ENCODE measurements around the gene VSIR. TPM values are rescaled to one million over a fixed set of nuclear protein-coding genes. Genes with fewer than 3 reads are reported as not detected.

Gene VSIR
- total and polyA plus RNA-seq, 3 experiments from 2014 or later = 59.6 to 349 (median 61.4) TPM

- Histone ChIP-seq H3K36me3 (ENCODE audit: insufficient read depth, low read length) (no peaks in the 10 kb centered on the region), H3K27me3 (ENCODE audit: insufficient read depth, low read length, poor library complexity, severe bottlenecking) (no peaks in the 10 kb centered on the region), H3K4me1 (ENCODE audit: insufficient read depth, low read length) (no peaks in the 10 kb centered on the region), H3K4me3 (ENCODE audit: low read length) (no peak overlapping the region), H3K9me3 (ENCODE audit: low read length) (no peaks in the 10 kb centered on the region), H3K27ac (ENCODE audit: low read depth, low read length) (no peak overlapping the region)
- POLR2A ChIA-PET = interaction anchor here (0.5 to 0.7 kb wide), 2 partner anchors 181 to 407 kb away, joined by 3 read pairs; no protein-coding TSS in a partner anchor
- Mint-ChIP-seq H3K4me1 (peaks cover 0 to under 1% (median 0%) of the 10 kb centered on the region in 3 donors), H3K9me3 (no peaks in the 10 kb centered on the region), H3K4me3 (no peak overlapping the region), H3K27ac (no peak overlapping the region), H3K27me3 (peaks cover 0 to 1% of the 10 kb centered on the region in 2 donors), H3K36me3 (peaks cover 0 to 4% (median under 1%) of the 10 kb centered on the region in 3 donors)
- CTCF ChIA-PET = interaction anchor here (1.3 kb wide), 1 partner anchor 9 kb away, joined by 3 read pairs; no protein-coding TSS in a partner anchor
- peak in 1 of 5 donors; percentile 31 for DNase-seq
These were observed 29.6 kb upstream of the VSIR start for GRCh38 chr10:71802715-71803488.

DNA sequence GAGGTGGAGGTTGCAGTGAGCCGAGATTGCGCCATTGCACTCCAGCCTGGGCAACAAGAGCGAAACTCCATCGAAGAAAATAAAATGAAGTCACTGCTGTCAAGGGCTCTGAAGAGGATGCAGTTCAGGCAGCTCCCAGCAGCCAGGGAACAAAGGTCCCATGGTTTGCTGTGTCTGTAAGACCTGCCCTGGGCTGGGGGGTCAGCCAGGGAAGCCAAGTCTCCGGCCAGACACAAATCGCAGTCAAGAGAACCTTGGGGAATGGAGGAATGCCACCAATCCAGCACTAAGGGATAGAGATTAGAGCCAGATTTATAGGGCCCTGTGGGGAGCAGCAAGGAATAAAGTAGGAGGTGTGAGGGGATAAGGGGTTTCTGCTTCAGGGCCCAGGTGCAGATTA lies 28.9 kb upstream of the VSIR start:
- Histone ChIP-seq H3K4me3 (ENCODE audit: low read length) (no peak overlapping the region), H3K9me3 (ENCODE audit: low read length) (no peaks in the 10 kb centered on the region), H3K36me3 (ENCODE audit: insufficient read depth, low read length) (no peaks in the 10 kb centered on the region), H3K27ac (ENCODE audit: low read depth, low read length) (no peak overlapping the region), H3K27me3 (ENCODE audit: insufficient read depth, low read length, poor library complexity, severe bottlenecking) (no peaks in the 10 kb centered on the region), H3K4me1 (ENCODE audit: insufficient read depth, low read length) (peaks cover 4% of the 10 kb centered on the region)
- ChIA-PET POLR2A (interaction anchor here (0.5 kb wide), 1 partner anchor 313 kb away, joined by 4 read pairs; no protein-coding TSS in a partner anchor), CTCF (no interaction called here)
- Mint-ChIP-seq H3K36me3 (peaks cover 0 to 4% (median 0%) of the 10 kb centered on the region in 3 donors), H3K27ac (peak overlapping the region in 1 of 8 donors; percentile 38), H3K9me3 (no peaks in the 10 kb centered on the region), H3K4me1 (peaks cover 3 to 7% (median 5%) of the 10 kb centered on the region in 3 donors), H3K27me3 (peaks cover 0 to 1% of the 10 kb centered on the region in 2 donors), H3K4me3 (no peak overlapping the region)
- DNase-seq = no peak

DNA sequence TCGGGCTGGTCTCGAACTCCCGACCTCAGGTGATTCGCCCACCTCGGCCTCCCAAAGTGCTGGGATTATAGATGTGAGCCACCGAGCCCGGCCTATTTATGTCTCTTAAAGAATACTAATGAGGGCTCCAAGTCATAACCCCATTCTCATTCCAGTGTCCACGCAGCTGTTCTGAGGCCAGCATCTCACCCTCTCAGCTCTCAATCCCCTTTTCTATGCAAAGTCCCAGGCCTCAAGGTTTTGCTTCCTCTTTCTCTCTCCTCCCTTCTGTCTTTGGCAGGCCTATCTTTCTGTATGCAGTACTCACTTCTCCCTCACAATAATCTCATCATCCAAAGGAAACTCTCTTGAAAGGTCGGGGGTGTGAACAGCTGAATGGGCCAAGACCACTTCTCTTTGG lies 28.0 kb upstream of the VSIR start:
- no peak for DNase-seq
- H3K4me3 ChIP-seq (ENCODE audit: low read length) = no peak overlapping the region
- POLR2A ChIA-PET = no interaction called here
- Mint-ChIP-seq H3K27me3 (no peaks in the 10 kb centered on the region), H3K27ac (no peak overlapping the region), H3K4me1 (peaks cover 12 to 15% (median 13%) of the 10 kb centered on the region in 3 donors), H3K4me3 (no peak overlapping the region), H3K9me3 (no peaks in the 10 kb centered on the region), H3K36me3 (peaks cover 0 to 4% (median 0%) of the 10 kb centered on the region in 3 donors)
- H3K36me3 ChIP-seq (ENCODE audit: insufficient read depth, low read length) = no peaks in the 10 kb centered on the region
- H3K9me3 ChIP-seq (ENCODE audit: low read length) = no peaks in the 10 kb centered on the region
- no peaks in the 10 kb centered on the region for H3K27me3 ChIP-seq (ENCODE audit: insufficient read depth, low read length, poor library complexity, severe bottlenecking)
- peaks cover 8% of the 10 kb centered on the region for H3K4me1 ChIP-seq (ENCODE audit: insufficient read depth, low read length)
- CTCF ChIA-PET = interaction anchor here (0.9 to 1.6 kb wide), 2 partner anchors 10 to 28 kb away, joined by 3 to 4 read pairs; no protein-coding TSS in a partner anchor
- H3K27ac ChIP-seq (ENCODE audit: low read depth, low read length) = no peak overlapping the region

- H3K27ac Mint-ChIP-seq = peak overlapping the region in 1 of 8 donors; percentile 5
- Histone ChIP-seq H3K27ac (ENCODE audit: low read depth, low read length) (no peak overlapping the region), H3K9me3 (ENCODE audit: low read length) (no peaks in the 10 kb centered on the region), H3K36me3 (ENCODE audit: insufficient read depth, low read length) (no peaks in the 10 kb centered on the region), H3K4me3 (ENCODE audit: low read length) (no peak overlapping the region), H3K4me1 (ENCODE audit: insufficient read depth, low read length) (peaks cover 8% of the 10 kb centered on the region), H3K27me3 (ENCODE audit: insufficient read depth, low read length, poor library complexity, severe bottlenecking) (no peaks in the 10 kb centered on the region)
- H3K27me3 Mint-ChIP-seq = peaks cover 0 to 2% of the 10 kb centered on the region in 2 donors
- peaks cover 12 to 15% (median 13%) of the 10 kb centered on the region in 3 donors for H3K4me1 Mint-ChIP-seq
- H3K9me3 Mint-ChIP-seq = no peaks in the 10 kb centered on the region
- no peak overlapping the region for H3K4me3 Mint-ChIP-seq
- no peak for DNase-seq
- CTCF ChIA-PET = no interaction called here
- peaks cover 0 to 4% (median under 1%) of the 10 kb centered on the region in 3 donors for H3K36me3 Mint-ChIP-seq
- POLR2A ChIA-PET = no interaction called here
These were observed 26.5 kb upstream of the VSIR start for GRCh38 chr10:71799608-71800453.

DNA sequence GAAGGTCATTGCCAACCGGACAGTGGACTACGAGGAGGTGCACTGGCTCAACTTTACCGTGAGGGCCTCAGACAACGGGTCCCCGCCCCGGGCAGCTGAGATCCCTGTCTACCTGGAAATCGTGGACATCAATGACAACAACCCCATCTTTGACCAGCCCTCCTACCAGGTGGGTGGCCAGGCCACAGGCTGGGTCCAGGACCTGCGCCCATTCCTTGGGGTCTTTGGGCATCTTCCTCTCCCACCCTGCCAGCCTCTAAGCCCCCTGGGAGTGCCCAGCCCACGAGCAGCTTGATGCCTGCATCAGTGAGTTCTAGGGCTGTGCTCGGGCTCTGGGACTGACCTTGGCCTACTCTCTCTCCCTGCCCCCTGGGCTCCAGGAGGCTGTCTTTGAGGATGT lies 25.8 kb upstream of the VSIR start:
- Histone ChIP-seq H3K4me1 (ENCODE audit: insufficient read depth, low read length) (peaks cover 8% of the 10 kb centered on the region), H3K27ac (ENCODE audit: low read depth, low read length) (no peak overlapping the region), H3K27me3 (ENCODE audit: insufficient read depth, low read length, poor library complexity, severe bottlenecking) (no peaks in the 10 kb centered on the region), H3K36me3 (ENCODE audit: insufficient read depth, low read length) (no peaks in the 10 kb centered on the region), H3K9me3 (ENCODE audit: low read length) (no peaks in the 10 kb centered on the region), H3K4me3 (ENCODE audit: low read length) (no peak overlapping the region)
- ChIA-PET CTCF (no interaction called here), POLR2A (no interaction called here)
- peaks cover 12 to 15% (median 13%) of the 10 kb centered on the region in 3 donors for H3K4me1 Mint-ChIP-seq
- H3K9me3 Mint-ChIP-seq = no peaks in the 10 kb centered on the region
- H3K27me3 Mint-ChIP-seq = peaks cover 0 to 2% of the 10 kb centered on the region in 2 donors
- no peak overlapping the region for H3K27ac Mint-ChIP-seq
- no peak for DNase-seq
- no peak overlapping the region for H3K4me3 Mint-ChIP-seq
- H3K36me3 Mint-ChIP-seq = peaks cover 0 to 7% (median 4%) of the 10 kb centered on the region in 3 donors

DNA sequence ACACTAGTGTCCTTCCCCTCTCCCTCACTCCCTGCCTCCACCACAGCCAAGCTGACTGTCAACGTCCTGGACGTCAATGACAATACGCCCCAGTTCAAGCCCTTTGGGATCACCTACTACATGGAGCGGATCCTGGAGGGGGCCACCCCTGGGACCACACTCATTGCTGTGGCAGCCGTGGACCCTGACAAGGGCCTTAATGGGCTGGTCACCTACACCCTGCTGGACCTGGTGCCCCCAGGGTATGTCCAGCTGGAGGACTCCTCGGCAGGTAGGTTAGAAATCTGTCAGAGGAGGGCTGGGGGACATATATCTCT lies 24.9 kb upstream of the VSIR start:
- H3K4me3 Mint-ChIP-seq = no peak overlapping the region
- CTCF ChIA-PET = interaction anchor here (1.4 kb wide), 1 partner anchor 26 kb away, joined by 5 read pairs; the partner anchor contains the start of gene VSIR
- H3K27ac Mint-ChIP-seq = no peak overlapping the region
- no peak overlapping the region for H3K4me3 ChIP-seq (ENCODE audit: low read length)
- no peaks in the 10 kb centered on the region for H3K27me3 ChIP-seq (ENCODE audit: insufficient read depth, low read length, poor library complexity, severe bottlenecking)
- no peaks in the 10 kb centered on the region for H3K9me3 ChIP-seq (ENCODE audit: low read length)
- no peak for DNase-seq
- peaks cover 8% of the 10 kb centered on the region for H3K4me1 ChIP-seq (ENCODE audit: insufficient read depth, low read length)
- POLR2A ChIA-PET = no interaction called here
- H3K27me3 Mint-ChIP-seq = peaks cover 0 to 2% of the 10 kb centered on the region in 2 donors
- H3K9me3 Mint-ChIP-seq = no peaks in the 10 kb centered on the region
- no peaks in the 10 kb centered on the region for H3K36me3 ChIP-seq (ENCODE audit: insufficient read depth, low read length)
- peaks cover 0 to 8% (median 4%) of the 10 kb centered on the region in 3 donors for H3K36me3 Mint-ChIP-seq
- no peak overlapping the region for H3K27ac ChIP-seq (ENCODE audit: low read depth, low read length)
- peaks cover 12 to 15% (median 13%) of the 10 kb centered on the region in 3 donors for H3K4me1 Mint-ChIP-seq

DNA sequence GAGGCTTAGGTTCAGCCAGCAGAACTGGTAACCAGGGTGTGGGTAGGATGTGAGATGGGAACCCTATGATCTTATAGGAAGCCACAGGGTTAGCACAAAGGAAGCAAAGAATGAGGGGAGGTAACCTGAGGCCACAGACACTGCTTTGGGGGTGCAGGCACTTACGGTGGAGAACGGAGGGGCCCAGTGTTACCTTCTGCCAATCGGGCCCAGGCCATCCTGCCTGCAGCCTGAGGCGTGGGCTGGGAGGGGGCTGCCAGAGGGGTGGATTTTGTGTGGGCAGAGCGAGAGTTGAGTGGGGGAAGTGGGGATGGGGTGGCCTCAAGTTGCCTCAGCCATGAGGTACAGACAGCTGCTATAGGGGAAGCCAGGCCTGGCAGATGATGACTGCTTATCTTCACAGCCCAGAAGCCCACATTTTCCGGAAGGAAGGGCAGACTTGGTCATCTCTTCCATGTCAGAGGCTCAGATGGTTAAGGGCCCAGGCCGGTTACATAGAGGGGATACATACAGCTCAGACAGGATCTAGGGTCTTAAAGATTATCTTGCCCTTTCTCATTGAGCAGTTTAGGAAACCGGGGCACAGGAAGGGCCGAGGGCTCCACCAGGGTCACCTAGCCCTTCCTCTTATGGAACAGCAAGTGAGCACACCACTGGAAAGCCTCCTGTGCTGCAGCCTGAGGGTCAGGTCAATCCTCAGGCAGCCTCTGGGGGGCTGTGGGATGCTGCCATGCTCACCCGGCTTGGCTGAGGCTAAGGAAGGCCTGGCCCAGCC lies 24.4 kb upstream of the VSIR start:
- peaks cover 12 to 15% (median 13%) of the 10 kb centered on the region in 3 donors for H3K4me1 Mint-ChIP-seq
- H3K9me3 Mint-ChIP-seq = no peaks in the 10 kb centered on the region
- ChIA-PET CTCF (interaction anchor here (1.4 to 2.1 kb wide), 2 partner anchors 14 to 25 kb away, joined by 5 read pairs; partner anchors contain the start of gene VSIR), POLR2A (no interaction called here)
- peaks cover 0 to 3% of the 10 kb centered on the region in 2 donors for H3K27me3 Mint-ChIP-seq
- no peaks in the 10 kb centered on the region for H3K27me3 ChIP-seq (ENCODE audit: insufficient read depth, low read length, poor library complexity, severe bottlenecking)
- DNase-seq = peak in 1 of 5 donors; percentile 33
- H3K9me3 ChIP-seq (ENCODE audit: low read length) = no peaks in the 10 kb centered on the region
- peaks cover 8% of the 10 kb centered on the region for H3K4me1 ChIP-seq (ENCODE audit: insufficient read depth, low read length)
- no peak overlapping the region for H3K27ac ChIP-seq (ENCODE audit: low read depth, low read length)
- no peaks in the 10 kb centered on the region for H3K36me3 ChIP-seq (ENCODE audit: insufficient read depth, low read length)
- H3K27ac Mint-ChIP-seq = peak overlapping the region in 3 of 8 donors; percentile 4 to 79 (median 20)
- peaks cover 0 to 8% (median 4%) of the 10 kb centered on the region in 3 donors for H3K36me3 Mint-ChIP-seq
- no peak overlapping the region for H3K4me3 Mint-ChIP-seq
- no peak overlapping the region for H3K4me3 ChIP-seq (ENCODE audit: low read length)

Measured in CD8-positive, alpha-beta memory T cell (primary cell).